Measurements from ENCODE around the gene DESI2.

DNA sequence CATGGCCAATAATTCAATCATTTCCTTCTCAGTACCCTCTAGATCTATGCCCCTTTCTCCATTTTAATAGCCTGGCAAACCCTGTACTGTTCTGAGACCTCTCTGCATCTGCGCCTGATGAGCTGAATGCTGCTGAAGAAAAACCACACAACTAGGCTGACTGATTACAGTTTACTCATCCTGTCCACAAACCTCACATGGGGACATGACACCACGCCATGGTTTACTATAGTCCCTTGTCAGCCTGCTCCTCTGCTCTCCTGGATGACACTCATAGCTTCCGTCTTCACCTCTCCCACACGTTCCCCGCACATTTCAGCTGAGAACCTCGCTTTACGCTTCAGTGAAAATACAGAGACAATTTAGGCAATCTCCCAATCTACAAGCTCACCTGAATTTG lies 59.7 kb downstream of the DESI2 start:
- TF ChIP-seq, protein P1, sequence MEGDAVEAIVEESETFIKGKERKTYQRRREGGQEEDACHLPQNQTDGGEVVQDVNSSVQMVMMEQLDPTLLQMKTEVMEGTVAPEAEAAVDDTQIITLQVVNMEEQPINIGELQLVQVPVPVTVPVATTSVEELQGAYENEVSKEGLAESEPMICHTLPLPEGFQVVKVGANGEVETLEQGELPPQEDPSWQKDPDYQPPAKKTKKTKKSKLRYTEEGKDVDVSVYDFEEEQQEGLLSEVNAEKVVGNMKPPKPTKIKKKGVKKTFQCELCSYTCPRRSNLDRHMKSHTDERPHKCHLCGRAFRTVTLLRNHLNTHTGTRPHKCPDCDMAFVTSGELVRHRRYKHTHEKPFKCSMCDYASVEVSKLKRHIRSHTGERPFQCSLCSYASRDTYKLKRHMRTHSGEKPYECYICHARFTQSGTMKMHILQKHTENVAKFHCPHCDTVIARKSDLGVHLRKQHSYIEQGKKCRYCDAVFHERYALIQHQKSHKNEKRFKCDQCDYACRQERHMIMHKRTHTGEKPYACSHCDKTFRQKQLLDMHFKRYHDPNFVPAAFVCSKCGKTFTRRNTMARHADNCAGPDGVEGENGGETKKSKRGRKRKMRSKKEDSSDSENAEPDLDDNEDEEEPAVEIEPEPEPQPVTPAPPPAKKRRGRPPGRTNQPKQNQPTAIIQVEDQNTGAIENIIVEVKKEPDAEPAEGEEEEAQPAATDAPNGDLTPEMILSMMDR (conservative IDR thresholded peaks at IDR 0.05; ENCODE audit: low read length): no peak
- no peak for TF ChIP-seq EZH2phosphoT487 (IDR thresholded peaks at IDR 0.05; ENCODE audit: borderline replicate concordance, low read depth, low read length)
